Spleen (tissue), 7 donors: ENCODE measurements around the gene C17orf107.

ENCODE experiments used
- POLR2A ChIP-seq, 3 donors: fragments of 450-650 bp; IDR thresholded peaks; one replicate each; pipeline ENCODE4 v1.5.1; 2017; ENCODE audit warnings: antibody characterized with exemption in 3 of 3, mild to moderate bottlenecking in 1 of 3
- POLR2AphosphoS5 ChIP-seq, 3 donors: sonication (generic); formaldehyde crosslinking; IDR thresholded peaks; one replicate each; pipeline ENCODE4 v1.5.1; 2017; ENCODE audit warnings: antibody characterized with exemption in 3 of 3
- TF ChIP-seq, protein P1 (sequence below), 11 experiments: fragments of 200-600 bp in 7 of 11; fragments of 450-650 bp in 4 of 11; sonication (generic) in 4 of 11; IDR thresholded peaks in 8 of 11; conservative IDR thresholded peaks in 3 of 11; 1 replicate in 7 of 11; 2 replicates in 4 of 11; pipeline versions ENCODE4 v1.4.0 to v1.8.0; 2016 to 2021; ENCODE audit warnings: antibody characterized with exemption in 11 of 11, inconsistent platforms in 4 of 11, mild to moderate bottlenecking in 1 of 11
- donor health status: DM: no; HTN: no; CAD: no; lungs with moderate emphysema.
- donor health status: DM: no; HTN: no; CAD: no.
- donor health status: DM: no; HTN: no; CAD: no.

DNA sequence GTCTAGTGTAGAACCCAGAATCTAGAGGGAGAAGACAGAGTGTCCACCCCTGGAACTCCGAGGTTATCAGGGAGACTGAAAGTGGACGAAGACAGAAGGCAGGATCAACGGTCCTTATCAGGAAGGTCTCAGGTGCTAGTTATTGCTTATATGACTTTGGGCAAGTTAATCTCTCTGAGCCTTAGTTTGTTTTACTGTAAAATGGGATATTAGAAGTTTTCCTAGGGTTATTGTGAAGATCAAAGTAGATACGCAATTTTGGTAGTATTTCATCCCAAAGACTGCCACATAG lies 41.9 kb downstream of the C17orf107 start:
- TF ChIP-seq, protein P1, sequence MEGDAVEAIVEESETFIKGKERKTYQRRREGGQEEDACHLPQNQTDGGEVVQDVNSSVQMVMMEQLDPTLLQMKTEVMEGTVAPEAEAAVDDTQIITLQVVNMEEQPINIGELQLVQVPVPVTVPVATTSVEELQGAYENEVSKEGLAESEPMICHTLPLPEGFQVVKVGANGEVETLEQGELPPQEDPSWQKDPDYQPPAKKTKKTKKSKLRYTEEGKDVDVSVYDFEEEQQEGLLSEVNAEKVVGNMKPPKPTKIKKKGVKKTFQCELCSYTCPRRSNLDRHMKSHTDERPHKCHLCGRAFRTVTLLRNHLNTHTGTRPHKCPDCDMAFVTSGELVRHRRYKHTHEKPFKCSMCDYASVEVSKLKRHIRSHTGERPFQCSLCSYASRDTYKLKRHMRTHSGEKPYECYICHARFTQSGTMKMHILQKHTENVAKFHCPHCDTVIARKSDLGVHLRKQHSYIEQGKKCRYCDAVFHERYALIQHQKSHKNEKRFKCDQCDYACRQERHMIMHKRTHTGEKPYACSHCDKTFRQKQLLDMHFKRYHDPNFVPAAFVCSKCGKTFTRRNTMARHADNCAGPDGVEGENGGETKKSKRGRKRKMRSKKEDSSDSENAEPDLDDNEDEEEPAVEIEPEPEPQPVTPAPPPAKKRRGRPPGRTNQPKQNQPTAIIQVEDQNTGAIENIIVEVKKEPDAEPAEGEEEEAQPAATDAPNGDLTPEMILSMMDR (IDR thresholded peaks at IDR 0.05 in 8 of 11, conservative IDR thresholded peaks at IDR 0.05 in 3 of 11) = no peak
- TF ChIP-seq POLR2A (IDR thresholded peaks at IDR 0.05) = no peak
- no peak for TF ChIP-seq POLR2AphosphoS5 (IDR thresholded peaks at IDR 0.05)
